Ovary (tissue), 9 donors: ENCODE measurements around the gene APBB2. TPM values are rescaled to one million over a fixed set of nuclear protein-coding genes. Genes with fewer than 3 reads are reported as not detected.

Experiments
- DNase-seq, 5 donors: peaks; one replicate each; pipeline ENCODE4 v3.0.0-alpha.2; 2019 to 2020
- H3K27ac ChIP-seq, 2 donors: fragments of 200-600 bp; one replicate each; pipeline versions ENCODE4 v1.5.1 to v1.8.0; 2019 to 2022
- H3K27me3 ChIP-seq: fragments of 200-600 bp; one replicate; pipeline ENCODE4 v1.8.0; 2022
- H3K36me3 ChIP-seq: fragments of 200-600 bp; sonication (generic); one replicate; pipeline ENCODE4 v1.5.1; 2019
- H3K4me1 ChIP-seq: one replicate; pipeline ENCODE4 v1.8.1; 2013; ENCODE audit warnings: mild to moderate bottlenecking, moderate library complexity; ENCODE audit not compliant: insufficient read depth
- H3K4me3 ChIP-seq: fragments of 200-600 bp; sonication (generic); one replicate; pipeline ENCODE4 v1.5.1; 2017
- H3K9me3 ChIP-seq, 2 donors: fragments of 200-600 bp in 1 of 2; sonication (generic) in 1 of 2; one replicate each; pipeline versions ENCODE4 v1.5.1 to v1.8.1; 2013 to 2019; ENCODE audit warnings: mild to moderate bottlenecking in 1 of 2, moderate library complexity in 1 of 2
- EP300 ChIP-seq: sonication (generic); formaldehyde crosslinking; IDR thresholded peaks from one replicate; pipeline ENCODE4 v1.6.1; 2017; ENCODE audit warnings: antibody characterized with exemption
- POLR2A ChIP-seq: fragments of 450-650 bp; IDR thresholded peaks from one replicate; pipeline ENCODE4 v1.6.1; 2017; ENCODE audit warnings: antibody characterized with exemption, mild to moderate bottlenecking, moderate library complexity
- WGBS, 3 donors: extraction: QIAGEN DNeasy Blood & Tissue Kit in 1 of 3; methylation state at CpG; one replicate each; pipeline versions ENCODE4 v1.1.5 to v1.1.7; 2013 to 2017; 5-methylcytosine and 5-hydroxymethylcytosine counted together
- intact Hi-C, 4 donors: fragments of 100-400 bp; cut with DNase I; formaldehyde crosslinking; loops; one replicate each; pipeline versions ENCODE4 v1.11.0 to v1.15.1; 2022 to 2023
- polyA plus RNA-seq, 2 donors: library from polyadenylated mRNA; stranded (reverse); fragments of 200-250 nt in 1 of 2; fragments of 350-450 nt in 1 of 2; fragmentation: Illumina TruSeq in 1 of 2; extraction: RNeasy Lipid Tissue Mini Kit (QIAGEN cat#74804) in 1 of 2; gene quantifications; one replicate each; pipeline ENCODE4 v1.2.3, GENCODE V29; 2013 to 2014
- total RNA-seq, 7 donors: library from RNA; depleted of rRNA in 2 of 7; stranded (reverse); fragments of >200 nt in 2 of 7; fragmentation: NEBNext Ultra II Directional in 3 of 7; extraction: Animal tissue kit (Norgen Biotek cat#: 25700) in 3 of 7; gene quantifications; one replicate each; pipeline versions ENCODE4 v1.1.0 to v1.2.4, GENCODE V29; 2016 to 2023
- TF ChIP-seq, protein P1 (sequence below), 3 donors: fragments of 450-650 bp in 2 of 3; fragments of 200-600 bp in 1 of 3; IDR thresholded peaks; one replicate each; pipeline versions ENCODE4 v1.5.1 to v1.8.0; 2016 to 2022; ENCODE audit warnings: antibody characterized with exemption in 3 of 3, mild to moderate bottlenecking in 1 of 3
- donor health status: DM: no; HTN: no; CAD: no; lungs with moderate emphysema.
- donor health status: DM: no; HTN: no; CAD: no.
- donor health status: Bipolar disorder and iron deficiency.
- donor health status: DM: yes; HTN: yes; CAD: no.
- donor health status: DM: no; HTN: no; CAD: no.
- donor health status: DM: yes; HTN: yes; CAD: no.

The APBB2 gene
- total and polyA plus RNA-seq, 9 donors: 30.9 to 163 (median 80.1) TPM

DNA sequence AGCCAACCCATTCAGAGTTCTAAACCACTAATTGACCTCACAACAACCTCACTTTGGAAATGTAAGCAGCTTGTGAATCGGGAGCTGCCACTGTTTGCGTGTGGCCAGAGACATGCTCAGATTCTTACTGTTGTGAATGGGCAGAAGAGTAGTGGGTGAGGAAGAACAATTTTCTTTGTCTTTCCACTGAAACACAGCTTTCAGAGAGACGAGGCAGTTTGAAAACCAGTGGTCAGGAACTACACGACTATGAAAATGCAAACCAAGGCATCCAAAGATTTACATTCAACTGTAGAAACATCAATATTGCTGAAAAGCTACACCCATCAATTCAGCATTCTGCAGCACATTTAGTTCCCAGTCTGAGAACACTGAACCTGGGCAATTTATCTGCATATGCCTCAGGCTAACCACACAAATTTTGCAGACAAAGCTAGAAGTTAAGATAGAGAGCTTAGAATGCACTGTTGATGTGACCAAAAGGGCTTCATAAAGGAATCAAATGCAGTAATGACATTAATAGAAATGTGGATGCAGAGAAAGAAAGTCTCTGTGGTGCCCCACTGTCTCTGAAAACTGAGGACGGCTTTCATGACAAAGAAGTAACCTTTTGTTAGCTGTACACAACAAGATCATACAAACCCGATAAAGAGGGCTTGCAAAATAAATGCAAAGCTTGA, 134.3 kb downstream of the APBB2 start:
- no peak overlapping the region for H3K27ac ChIP-seq
- 82 to 86% (median 86%) methylated on average over 6 of the region's 6 CpGs for WGBS, 3 donors
- no peak overlapping the region for H3K4me3 ChIP-seq
- intact Hi-C loops: no loop called here
- DNase-seq: no peak
- TF ChIP-seq, protein P1, sequence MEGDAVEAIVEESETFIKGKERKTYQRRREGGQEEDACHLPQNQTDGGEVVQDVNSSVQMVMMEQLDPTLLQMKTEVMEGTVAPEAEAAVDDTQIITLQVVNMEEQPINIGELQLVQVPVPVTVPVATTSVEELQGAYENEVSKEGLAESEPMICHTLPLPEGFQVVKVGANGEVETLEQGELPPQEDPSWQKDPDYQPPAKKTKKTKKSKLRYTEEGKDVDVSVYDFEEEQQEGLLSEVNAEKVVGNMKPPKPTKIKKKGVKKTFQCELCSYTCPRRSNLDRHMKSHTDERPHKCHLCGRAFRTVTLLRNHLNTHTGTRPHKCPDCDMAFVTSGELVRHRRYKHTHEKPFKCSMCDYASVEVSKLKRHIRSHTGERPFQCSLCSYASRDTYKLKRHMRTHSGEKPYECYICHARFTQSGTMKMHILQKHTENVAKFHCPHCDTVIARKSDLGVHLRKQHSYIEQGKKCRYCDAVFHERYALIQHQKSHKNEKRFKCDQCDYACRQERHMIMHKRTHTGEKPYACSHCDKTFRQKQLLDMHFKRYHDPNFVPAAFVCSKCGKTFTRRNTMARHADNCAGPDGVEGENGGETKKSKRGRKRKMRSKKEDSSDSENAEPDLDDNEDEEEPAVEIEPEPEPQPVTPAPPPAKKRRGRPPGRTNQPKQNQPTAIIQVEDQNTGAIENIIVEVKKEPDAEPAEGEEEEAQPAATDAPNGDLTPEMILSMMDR (IDR thresholded peaks at IDR 0.05): no peak
- TF ChIP-seq EP300: no peak
- no peak for TF ChIP-seq POLR2A
- no peaks in the 10 kb centered on the region for H3K36me3 ChIP-seq
- H3K4me1 ChIP-seq: no peaks in the 10 kb centered on the region
- no peaks in the 10 kb centered on the region for H3K9me3 ChIP-seq
- H3K27me3 ChIP-seq: no peaks in the 10 kb centered on the region

DNA sequence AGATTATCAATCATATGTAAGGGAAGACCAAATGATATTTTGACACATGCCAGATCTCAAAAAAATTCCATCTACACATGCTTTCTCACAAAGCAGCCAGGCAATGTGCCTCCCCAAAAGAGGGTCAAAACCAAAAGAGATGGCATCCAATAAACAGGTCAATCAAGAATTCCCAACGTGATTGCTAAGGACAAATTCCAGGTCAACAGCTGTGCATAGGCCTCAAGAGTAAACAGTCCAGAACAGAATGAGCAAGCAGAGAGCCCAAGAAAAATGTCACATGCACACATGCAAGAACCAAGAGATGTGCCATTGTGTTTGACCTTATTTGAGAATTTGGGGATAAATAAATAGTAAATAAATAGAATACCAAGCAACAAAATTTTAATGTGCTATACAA, 136.7 kb downstream of the APBB2 start:
- TF ChIP-seq, protein P1 (IDR thresholded peaks at IDR 0.05): no peak
- TF ChIP-seq POLR2A (no peak), EP300 (no peak)
- Histone ChIP-seq H3K9me3 (no peaks in the 10 kb centered on the region), H3K36me3 (no peaks in the 10 kb centered on the region), H3K27me3 (no peaks in the 10 kb centered on the region), H3K4me1 (peaks cover 2% of the 10 kb centered on the region), H3K27ac (no peak overlapping the region), H3K4me3 (no peak overlapping the region)
- 21 to 53% (median 34%) methylated on average over 1 of the region's 1 CpG for WGBS, 3 donors
- no peak for DNase-seq
- intact Hi-C loops: no loop called here

DNA sequence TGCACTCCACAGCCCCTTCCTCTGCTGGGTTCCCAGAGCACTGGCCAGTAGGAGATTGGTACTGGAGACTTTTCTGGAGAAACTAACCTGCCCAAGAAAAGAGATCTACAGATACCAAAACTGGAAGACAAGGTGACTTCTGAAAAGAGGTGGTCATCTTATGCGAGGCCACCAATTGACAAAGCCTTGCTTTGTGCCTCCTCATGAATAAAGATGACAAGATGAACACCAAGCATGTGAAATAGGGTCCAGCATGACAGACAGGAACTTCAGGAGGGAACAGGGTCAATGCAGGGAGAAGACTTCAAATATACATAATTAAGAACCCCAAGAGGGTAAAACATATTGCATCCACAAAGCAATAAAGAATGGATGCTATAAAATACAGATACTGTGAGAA, 137.9 kb downstream of the APBB2 start:
- H3K27ac ChIP-seq: no peak overlapping the region
- H3K36me3 ChIP-seq: no peaks in the 10 kb centered on the region
- no peaks in the 10 kb centered on the region for H3K27me3 ChIP-seq
- no peaks in the 10 kb centered on the region for H3K9me3 ChIP-seq
- TF ChIP-seq, protein P1 (IDR thresholded peaks at IDR 0.05): no peak
- TF ChIP-seq POLR2A: no peak
- no peak for TF ChIP-seq EP300
- H3K4me1 ChIP-seq: peaks cover 6% of the 10 kb centered on the region
- intact Hi-C loops: no loop called here
- no peak overlapping the region for H3K4me3 ChIP-seq
- 96 to 100% (median 96%) methylated on average over 1 of the region's 1 CpG for WGBS, 3 donors
- no peak for DNase-seq

DNA sequence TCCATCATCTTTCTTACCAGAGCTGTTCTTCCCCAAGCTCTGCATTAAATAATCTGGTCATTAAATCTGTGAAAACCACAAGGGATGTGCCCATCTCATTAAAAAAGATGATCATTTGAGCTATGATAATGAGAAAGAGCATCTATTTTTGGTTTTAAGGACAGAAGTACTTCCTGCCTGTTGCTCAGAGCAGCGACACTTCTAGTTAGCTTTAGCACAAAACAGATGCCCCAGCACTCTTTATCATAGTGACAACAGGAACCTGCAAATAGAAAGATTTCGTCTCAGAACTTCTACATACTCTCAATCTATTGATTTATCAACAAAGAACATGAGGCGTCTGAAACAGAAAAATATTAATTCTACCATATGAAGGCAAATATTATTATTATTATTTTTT, 140.1 kb downstream of the APBB2 start:
- no peaks in the 10 kb centered on the region for H3K9me3 ChIP-seq
- 71 to 96% (median 94%) methylated on average over 3 of the region's 3 CpGs for WGBS, 3 donors
- DNase-seq: no peak
- intact Hi-C loops: no loop called here
- H3K36me3 ChIP-seq: no peaks in the 10 kb centered on the region
- H3K4me1 ChIP-seq: peaks cover 8% of the 10 kb centered on the region
- no peak overlapping the region for H3K4me3 ChIP-seq
- H3K27me3 ChIP-seq: no peaks in the 10 kb centered on the region
- no peak overlapping the region for H3K27ac ChIP-seq
- TF ChIP-seq POLR2A (no peak), EP300 (no peak)
- TF ChIP-seq, protein P1 (IDR thresholded peaks at IDR 0.05): no peak
